NCI-H1417 (cell line): Measurements from ENCODE around the gene DGKI.

Experiments
- DNase-seq, 3 experiments: peaks; one replicate each; lab custom pipeline; 2025; lab: John Stamatoyannopoulos, UW

DGKI gene

GRCh38 chr7:137689761-137690160 lies 157.0 kb downstream of the DGKI start:
- no peak for DNase-seq

GRCh38 chr7:137687556-137688265 lies 159.1 kb downstream of the DGKI start:
- no peak for DNase-seq

GRCh38 chr7:137685433-137686164 lies 161.2 kb downstream of the DGKI start:
- DNase-seq: no peak

- no peak for DNase-seq
Observed at GRCh38 chr7:137684776-137685175, 162.0 kb downstream of the DGKI start.

- DNase-seq: no peak
Observed at GRCh38 chr7:137684316-137684715, 162.5 kb downstream of the DGKI start.

GRCh38 chr7:137682596-137682995 lies 164.2 kb downstream of the DGKI start:
- DNase-seq: no peak

GRCh38 chr7:137681657-137682562 lies 164.9 kb downstream of the DGKI start:
- DNase-seq: no peak

GRCh38 chr7:137674551-137675409 lies 172.0 kb downstream of the DGKI start:
- no peak for DNase-seq

- DNase-seq: no peak
Observed at GRCh38 chr7:137674048-137674447, 172.7 kb downstream of the DGKI start.

GRCh38 chr7:137671920-137672319 lies 174.9 kb downstream of the DGKI start:
- peak in 1 of 3 experiments; percentile 11 for DNase-seq

GRCh38 chr7:137670222-137671064 lies 176.3 kb downstream of the DGKI start:
- peak in 1 of 3 experiments; percentile 9 for DNase-seq

GRCh38 chr7:137669706-137670105 lies 177.1 kb downstream of the DGKI start:
- no peak for DNase-seq

GRCh38 chr7:137668404-137668803 lies 178.4 kb downstream of the DGKI start:
- no peak for DNase-seq

GRCh38 chr7:137667633-137668387 lies 179.0 kb downstream of the DGKI start:
- DNase-seq: peak in 2 of 3 experiments; percentile 13 to 27

GRCh38 chr7:137664846-137665245 lies 181.9 kb downstream of the DGKI start:
- DNase-seq: no peak

- no peak for DNase-seq
Observed at GRCh38 chr7:137661634-137662033, 185.1 kb downstream of the DGKI start.

GRCh38 chr7:137658190-137658900 lies 188.4 kb downstream of the DGKI start:
- DNase-seq: no peak

- no peak for DNase-seq
Observed at GRCh38 chr7:137657476-137658189, 189.1 kb downstream of the DGKI start.
